Neuron (in vitro differentiated cells): ENCODE data around the gene PTPN3.
A peak's percentile ranks its signal among the peaks of the same experiment; 100 is the strongest.

Source experiments
- H2AFZ ChIP-seq: one replicate; pipeline ENCODE4 v1.6.1; 2013; ENCODE audit warnings: low read depth, mild to moderate bottlenecking, inconsistent platforms, low read length, moderate library complexity
- H3K27me3 ChIP-seq: one replicate; pipeline ENCODE4 v1.6.1; 2013; ENCODE audit warnings: low read length; ENCODE audit not compliant: insufficient read depth
- H3K36me3 ChIP-seq: one replicate; pipeline ENCODE4 v1.6.1; 2013; ENCODE audit warnings: low read length; ENCODE audit not compliant: insufficient read depth
- H3K4me1 ChIP-seq: one replicate; pipeline ENCODE4 v1.6.1; 2013; ENCODE audit warnings: low read length; ENCODE audit not compliant: insufficient read depth
- H3K4me3 ChIP-seq: 2 replicates; pipeline ENCODE4 v1.5.1; 2013; ENCODE audit warnings: mild to moderate bottlenecking, low read length, moderate library complexity
- H3K9me3 ChIP-seq: one replicate; pipeline ENCODE4 v1.6.1; 2013; ENCODE audit warnings: low read length

Gene PTPN3

DNA sequence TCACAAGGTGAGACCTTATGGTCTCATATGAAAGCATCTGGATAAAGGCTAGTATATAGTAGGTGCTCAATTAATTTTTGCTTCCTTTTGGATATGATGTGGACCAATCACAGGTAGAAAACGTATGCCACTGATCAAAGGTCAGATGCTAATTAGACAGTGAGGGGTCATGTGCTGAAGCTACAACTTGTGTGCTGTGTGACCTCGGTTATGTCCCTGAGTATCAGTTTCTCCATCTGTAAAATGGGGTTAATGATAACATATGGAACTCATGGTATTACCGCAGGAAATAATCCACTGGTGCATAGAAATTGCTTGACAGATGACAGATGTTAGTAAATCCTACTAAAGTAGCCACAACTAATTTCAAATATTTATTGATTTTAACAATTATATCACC, 62.0 kb downstream of the PTPN3 start:
- Histone ChIP-seq H2AFZ (no peak overlapping the region), H3K4me1 (no peaks in the 10 kb centered on the region), H3K36me3 (no peaks in the 10 kb centered on the region), H3K9me3 (peaks cover 2% of the 10 kb centered on the region), H3K27me3 (no peaks in the 10 kb centered on the region), H3K4me3 (no peak overlapping the region)

DNA sequence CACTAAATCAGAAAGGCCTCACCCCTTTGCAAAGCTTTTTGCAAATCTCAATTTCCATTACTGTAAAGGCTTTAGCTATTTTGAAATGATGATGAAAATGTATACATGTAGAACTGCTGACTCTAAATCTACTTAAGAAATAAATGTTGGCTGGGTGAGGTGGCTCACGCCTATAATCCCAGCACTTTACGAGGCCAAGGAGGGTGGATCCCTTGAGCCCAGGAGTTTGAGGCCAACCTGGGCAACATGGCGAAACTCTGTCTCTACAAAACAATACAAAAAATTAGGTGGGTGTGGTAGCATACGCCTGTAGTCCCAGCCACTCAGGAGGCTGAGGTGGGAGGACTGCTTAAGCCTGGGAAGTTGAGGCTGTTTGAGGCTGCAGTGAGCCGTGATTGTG, 64.6 kb downstream of the PTPN3 start:
- H3K36me3 ChIP-seq, result no peaks in the 10 kb centered on the region
- peaks cover 2% of the 10 kb centered on the region for H3K9me3 ChIP-seq
- H3K4me1 ChIP-seq, result peaks cover 5% of the 10 kb centered on the region
- no peaks in the 10 kb centered on the region for H3K27me3 ChIP-seq
- no peak overlapping the region for H3K4me3 ChIP-seq
- no peak overlapping the region for H2AFZ ChIP-seq

DNA sequence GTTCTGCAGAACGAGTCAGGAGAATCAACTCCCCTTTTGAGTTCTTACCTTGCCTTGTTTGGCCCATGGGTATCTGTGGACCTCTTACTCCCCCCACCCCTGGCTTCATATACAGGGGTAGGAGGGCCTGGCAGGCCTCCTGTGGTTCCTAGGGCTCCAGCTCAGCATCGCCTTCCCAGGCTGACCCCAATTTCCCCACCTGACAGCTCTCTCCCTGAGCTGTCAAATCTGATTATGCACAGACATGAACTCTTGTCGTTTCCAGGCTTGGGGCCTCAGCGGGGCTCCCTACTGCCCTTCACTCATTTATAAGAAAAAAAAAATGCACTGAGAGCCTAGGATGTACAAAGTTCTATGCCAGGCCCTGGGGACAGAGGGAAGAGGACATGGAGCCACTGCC, 67.9 kb downstream of the PTPN3 start:
- H2AFZ ChIP-seq, result no peak overlapping the region
- H3K36me3 ChIP-seq, result no peaks in the 10 kb centered on the region
- peaks cover 5% of the 10 kb centered on the region for H3K4me1 ChIP-seq
- H3K27me3 ChIP-seq, result no peaks in the 10 kb centered on the region
- H3K4me3 ChIP-seq, result no peak overlapping the region
- H3K9me3 ChIP-seq, result peaks cover 2% of the 10 kb centered on the region

DNA sequence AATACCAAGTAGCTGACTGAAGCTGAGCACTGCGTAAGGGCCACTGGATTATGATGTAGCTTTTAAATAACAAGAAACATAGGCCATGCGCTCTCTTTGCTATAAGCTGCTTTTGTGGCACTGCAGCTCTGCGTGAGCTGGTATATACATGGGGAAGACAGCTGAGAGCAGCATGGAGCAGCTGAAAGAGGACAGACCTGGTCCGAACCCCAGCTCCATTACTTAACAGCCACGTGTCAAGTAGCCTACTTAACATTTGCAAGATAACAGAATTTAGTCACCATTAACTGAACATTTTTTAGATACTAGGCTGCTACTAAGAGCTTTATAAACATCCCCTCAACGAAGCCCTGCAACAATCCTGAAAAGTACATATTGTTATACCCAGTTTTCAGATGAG, 69.3 kb downstream of the PTPN3 start:
- Histone ChIP-seq H2AFZ (no peak overlapping the region), H3K36me3 (no peaks in the 10 kb centered on the region), H3K4me1 (peaks cover 5% of the 10 kb centered on the region), H3K27me3 (no peaks in the 10 kb centered on the region), H3K9me3 (peaks cover 2% of the 10 kb centered on the region), H3K4me3 (no peak overlapping the region)

DNA sequence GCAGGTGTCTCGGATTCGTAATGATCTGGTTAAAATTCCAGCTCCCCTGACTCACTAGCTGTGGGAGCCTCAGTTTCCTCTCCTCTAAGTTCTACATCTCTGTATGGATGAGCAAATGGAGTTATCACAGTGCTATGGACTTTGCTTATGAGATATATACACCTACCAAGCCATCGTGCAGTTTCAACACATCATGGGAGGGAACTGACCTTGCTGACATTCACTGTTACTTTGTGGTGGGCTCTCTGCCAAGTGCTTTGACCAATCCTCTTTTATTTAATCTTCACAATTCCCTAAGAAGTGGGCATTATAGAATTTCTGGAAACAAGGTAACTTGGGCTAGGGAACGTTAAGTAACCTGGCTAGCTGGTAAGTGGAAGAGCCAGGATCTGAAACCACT, 70.2 kb downstream of the PTPN3 start:
- no peaks in the 10 kb centered on the region for H3K27me3 ChIP-seq
- H3K4me1 ChIP-seq, result peaks cover 5% of the 10 kb centered on the region
- peaks cover 2% of the 10 kb centered on the region for H3K9me3 ChIP-seq

DNA sequence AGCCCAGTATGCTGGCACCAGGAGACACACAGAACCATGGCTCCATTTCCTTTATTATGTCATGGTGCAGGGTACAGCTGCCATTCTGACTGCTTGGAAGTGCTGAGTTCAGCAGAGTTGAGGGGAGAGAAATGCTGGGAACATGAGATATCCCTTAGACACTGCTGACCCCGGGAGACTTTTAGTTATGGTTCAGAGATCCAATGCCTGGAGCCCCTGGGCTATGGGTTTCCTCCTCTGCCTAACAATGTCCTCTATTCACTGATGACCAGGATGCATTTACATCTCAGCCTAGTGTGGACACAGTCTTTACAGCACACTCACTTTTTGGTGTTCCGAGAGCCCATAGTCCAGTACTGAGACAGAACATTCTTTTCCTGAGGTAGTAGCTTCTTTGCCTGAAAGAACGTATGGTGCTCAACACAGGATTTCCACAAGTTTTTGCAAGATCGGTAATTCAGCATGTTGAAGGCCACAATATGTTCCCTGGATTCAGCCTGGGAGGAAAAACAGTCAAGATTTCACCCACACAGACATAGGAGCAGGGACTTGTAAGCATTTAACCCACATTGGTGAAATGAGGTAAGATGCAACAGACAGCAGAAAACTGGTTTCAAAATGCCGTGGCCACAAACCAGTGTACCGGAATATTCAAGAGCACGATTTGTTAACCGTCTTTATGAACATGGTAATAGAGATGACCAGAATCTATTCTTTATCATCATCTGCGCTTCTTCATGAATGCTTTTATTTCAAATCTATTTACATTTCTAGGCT, 71.3 kb downstream of the PTPN3 start:
- no peaks in the 10 kb centered on the region for H3K27me3 ChIP-seq
- H3K4me1 ChIP-seq, result peaks cover 5% of the 10 kb centered on the region
- no peaks in the 10 kb centered on the region for H3K9me3 ChIP-seq
- H2AFZ ChIP-seq, result no peak overlapping the region
- H3K36me3 ChIP-seq, result no peaks in the 10 kb centered on the region
- no peak overlapping the region for H3K4me3 ChIP-seq

More for the DNA sequence above, 70.2 kb downstream of the PTPN3 start:
- no peaks in the 10 kb centered on the region for H3K36me3 ChIP-seq
- no peak overlapping the region for H3K4me3 ChIP-seq
- no peak overlapping the region for H2AFZ ChIP-seq

DNA sequence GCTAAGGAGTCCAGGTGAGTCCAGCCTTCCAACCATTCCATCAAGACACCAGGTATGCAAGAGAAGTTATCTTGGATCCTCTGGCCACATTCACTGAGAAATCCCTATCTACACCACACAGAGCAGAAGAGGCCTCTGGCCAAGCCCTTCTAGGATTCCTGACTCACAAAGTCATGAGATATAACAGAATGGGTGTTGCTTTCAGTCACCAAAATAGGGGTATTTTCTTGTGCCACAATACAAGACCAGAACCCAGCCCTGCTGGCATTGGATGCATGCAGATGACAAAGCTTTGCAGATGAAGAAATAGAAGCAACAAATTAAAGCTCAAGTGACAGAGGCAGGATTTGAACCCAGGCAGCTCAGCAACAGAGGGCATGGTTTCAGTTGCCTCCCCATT, 73.5 kb downstream of the PTPN3 start:
- Histone ChIP-seq H3K4me1 (peaks cover 16% of the 10 kb centered on the region), H2AFZ (no peak overlapping the region), H3K36me3 (no peaks in the 10 kb centered on the region), H3K4me3 (no peak overlapping the region), H3K9me3 (no peaks in the 10 kb centered on the region), H3K27me3 (no peaks in the 10 kb centered on the region)

DNA sequence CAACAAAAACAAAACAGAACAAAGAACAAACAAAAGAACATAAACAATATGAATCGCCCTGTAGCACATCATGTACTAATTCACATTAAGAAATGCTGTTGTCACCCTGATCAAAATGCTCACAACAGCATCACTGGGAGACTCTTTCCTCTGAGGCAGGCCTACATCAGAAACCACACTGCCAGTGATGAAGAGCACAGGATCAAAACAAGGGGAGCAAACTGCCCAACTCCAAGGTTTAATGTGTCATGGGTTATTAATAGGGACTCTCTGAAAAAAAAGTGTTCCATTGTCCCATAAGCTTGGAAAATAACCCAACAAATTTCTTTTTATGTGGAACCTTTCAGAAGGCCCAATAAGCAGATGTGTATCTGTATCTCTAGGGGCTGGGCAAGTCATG, 74.2 kb downstream of the PTPN3 start:
- Histone ChIP-seq H3K9me3 (no peaks in the 10 kb centered on the region), H3K4me3 (no peak overlapping the region), H3K4me1 (peaks cover 22% of the 10 kb centered on the region), H2AFZ (no peak overlapping the region), H3K36me3 (no peaks in the 10 kb centered on the region), H3K27me3 (no peaks in the 10 kb centered on the region)

DNA sequence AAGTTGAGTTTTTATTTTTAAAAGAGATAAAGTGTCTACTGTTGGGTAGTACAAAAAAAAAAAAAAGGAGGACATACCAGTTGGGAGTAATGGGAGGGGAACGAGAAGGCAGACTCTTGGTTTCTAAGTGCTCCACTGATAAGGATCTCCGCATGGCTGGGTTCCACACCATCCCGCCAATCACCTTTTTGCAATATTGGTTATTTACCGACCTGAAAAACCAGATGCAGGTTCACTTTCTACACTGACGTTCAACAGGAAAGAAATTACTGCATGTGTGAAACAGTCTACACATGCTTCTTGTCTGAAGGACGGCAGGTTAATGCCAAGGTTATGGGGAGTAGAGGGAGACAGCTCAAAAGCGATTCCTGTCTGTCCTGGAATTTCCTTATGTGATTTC, 75.5 kb downstream of the PTPN3 start:
- Histone ChIP-seq H2AFZ (no peak overlapping the region), H3K4me1 (peaks cover 35% of the 10 kb centered on the region), H3K36me3 (no peaks in the 10 kb centered on the region), H3K27me3 (no peaks in the 10 kb centered on the region), H3K4me3 (no peak overlapping the region), H3K9me3 (no peaks in the 10 kb centered on the region)

DNA sequence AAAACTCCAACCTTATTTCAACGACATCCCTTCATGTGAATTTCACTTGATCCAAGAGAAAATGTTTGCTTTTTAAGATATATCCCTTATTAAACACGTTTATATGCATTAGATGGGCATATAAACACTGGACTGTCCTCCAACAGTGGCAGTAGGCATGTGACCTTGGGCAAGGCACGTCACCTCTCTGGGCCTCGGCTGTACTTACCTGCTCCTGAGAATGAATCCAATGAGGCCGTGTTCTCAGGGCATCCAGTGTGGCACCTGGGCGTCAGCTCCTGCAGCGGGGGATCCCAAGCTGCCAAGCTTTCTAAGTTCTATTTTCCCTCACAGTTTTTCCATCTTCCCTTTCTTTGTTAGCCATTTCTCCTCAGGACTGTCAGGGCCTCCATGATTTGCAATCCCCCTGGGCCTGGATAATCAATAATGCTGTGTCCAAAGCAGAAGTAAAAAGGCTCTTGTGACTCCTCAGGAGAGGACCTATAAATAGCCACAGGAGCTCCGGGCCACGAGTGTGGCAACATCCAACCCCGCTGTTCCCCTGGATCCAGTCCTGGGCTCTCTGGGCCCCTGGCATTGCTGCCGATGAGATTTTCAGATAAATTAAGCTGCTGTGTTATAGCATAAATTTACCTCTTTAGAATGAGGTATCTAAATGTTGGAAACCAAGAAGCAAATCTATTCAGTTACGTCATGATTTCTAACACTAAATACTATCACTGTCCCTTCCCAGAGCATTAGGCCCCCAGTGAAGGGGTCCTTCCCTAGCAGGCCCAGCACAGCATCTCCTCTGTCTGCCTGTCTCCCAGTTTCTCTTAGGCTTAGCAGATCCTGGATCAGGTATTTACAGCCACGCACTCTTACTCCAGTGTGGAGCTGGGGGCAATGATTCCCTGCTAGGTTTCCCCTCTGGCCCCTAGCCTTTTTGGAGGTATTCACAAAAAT, 76.8 kb downstream of the PTPN3 start:
- peaks cover 42% of the 10 kb centered on the region for H3K4me1 ChIP-seq
- H3K9me3 ChIP-seq, result no peaks in the 10 kb centered on the region
- H2AFZ ChIP-seq, result no peak overlapping the region
- H3K4me3 ChIP-seq, result no peak overlapping the region
- no peaks in the 10 kb centered on the region for H3K27me3 ChIP-seq
- H3K36me3 ChIP-seq, result no peaks in the 10 kb centered on the region

DNA sequence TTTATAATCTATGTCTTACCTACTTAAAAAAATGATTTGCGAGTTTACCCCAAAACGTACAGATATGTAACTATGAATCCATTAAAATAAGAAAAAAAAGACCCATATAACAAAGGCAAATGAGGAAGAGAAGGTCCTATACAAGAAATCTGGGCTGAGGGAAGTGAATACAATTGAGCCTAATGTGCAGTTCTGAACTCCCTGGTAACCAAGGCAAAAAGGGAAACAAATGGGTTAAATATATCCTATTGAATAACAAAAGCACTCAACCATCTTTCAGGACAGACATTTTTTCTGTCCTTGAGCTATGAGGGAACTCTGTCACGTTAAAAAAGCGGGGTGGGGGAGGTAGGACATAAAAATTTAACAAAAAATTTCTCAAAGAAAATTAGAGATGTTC, 78.6 kb downstream of the PTPN3 start:
- Histone ChIP-seq H3K36me3 (no peaks in the 10 kb centered on the region), H2AFZ (no peak overlapping the region), H3K27me3 (no peaks in the 10 kb centered on the region), H3K4me1 (peaks cover 42% of the 10 kb centered on the region), H3K4me3 (no peak overlapping the region), H3K9me3 (no peaks in the 10 kb centered on the region)

DNA sequence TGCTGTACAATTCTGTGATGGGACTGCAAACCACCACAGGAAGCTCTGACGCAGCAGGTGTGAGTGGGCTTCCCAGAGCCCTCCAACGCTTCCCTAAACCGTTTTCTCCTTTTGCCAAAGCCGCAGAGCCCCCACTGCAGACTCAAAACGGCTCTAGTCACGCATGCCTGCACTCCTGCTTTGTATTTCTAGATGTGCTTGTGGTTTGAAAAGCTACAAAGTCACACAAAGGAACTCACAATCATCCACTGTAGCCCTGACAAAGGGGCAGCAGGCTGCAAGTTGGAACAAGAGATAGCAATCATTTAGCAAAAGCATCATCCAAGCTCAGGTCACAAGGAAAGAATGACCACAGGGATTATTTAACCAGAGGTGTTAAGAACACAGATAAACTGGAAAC, 79.3 kb downstream of the PTPN3 start:
- H2AFZ ChIP-seq, result peak overlapping the region; percentile 28
- H3K9me3 ChIP-seq, result no peaks in the 10 kb centered on the region
- H3K27me3 ChIP-seq, result no peaks in the 10 kb centered on the region
- H3K4me3 ChIP-seq, result no peak overlapping the region
- no peaks in the 10 kb centered on the region for H3K36me3 ChIP-seq
- H3K4me1 ChIP-seq, result peaks cover 42% of the 10 kb centered on the region
